HCEC 1CT (cell line): ENCODE results near the gene KCNJ2.

ENCODE experiments used
- DNase-seq: peaks from one replicate; pipeline ENCODE4 v3.0.0-alpha.2; 2017

The KCNJ2 gene

GRCh38 chr17:70206361-70207010 lies 37.2 kb downstream of the KCNJ2 start:
- no peak for DNase-seq

DNA sequence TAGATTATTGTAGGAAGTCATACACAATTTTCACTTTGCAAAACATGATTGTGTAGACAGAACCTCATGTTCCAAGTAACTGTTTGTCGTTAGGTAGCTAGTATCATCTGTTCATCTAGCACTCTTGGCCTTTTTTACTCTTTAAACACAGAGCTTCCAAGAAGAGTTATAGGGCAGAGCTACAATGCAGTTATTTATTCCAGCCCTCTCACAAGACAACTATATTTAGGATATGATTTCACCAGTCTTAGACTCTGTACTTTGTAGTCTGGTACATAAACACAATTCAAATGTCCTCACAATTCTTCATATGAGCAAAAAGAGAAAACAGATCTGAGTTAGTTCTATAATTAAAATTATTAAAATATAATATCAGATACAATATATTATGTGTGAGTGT lies 37.9 kb downstream of the KCNJ2 start:
- no peak for DNase-seq

DNA sequence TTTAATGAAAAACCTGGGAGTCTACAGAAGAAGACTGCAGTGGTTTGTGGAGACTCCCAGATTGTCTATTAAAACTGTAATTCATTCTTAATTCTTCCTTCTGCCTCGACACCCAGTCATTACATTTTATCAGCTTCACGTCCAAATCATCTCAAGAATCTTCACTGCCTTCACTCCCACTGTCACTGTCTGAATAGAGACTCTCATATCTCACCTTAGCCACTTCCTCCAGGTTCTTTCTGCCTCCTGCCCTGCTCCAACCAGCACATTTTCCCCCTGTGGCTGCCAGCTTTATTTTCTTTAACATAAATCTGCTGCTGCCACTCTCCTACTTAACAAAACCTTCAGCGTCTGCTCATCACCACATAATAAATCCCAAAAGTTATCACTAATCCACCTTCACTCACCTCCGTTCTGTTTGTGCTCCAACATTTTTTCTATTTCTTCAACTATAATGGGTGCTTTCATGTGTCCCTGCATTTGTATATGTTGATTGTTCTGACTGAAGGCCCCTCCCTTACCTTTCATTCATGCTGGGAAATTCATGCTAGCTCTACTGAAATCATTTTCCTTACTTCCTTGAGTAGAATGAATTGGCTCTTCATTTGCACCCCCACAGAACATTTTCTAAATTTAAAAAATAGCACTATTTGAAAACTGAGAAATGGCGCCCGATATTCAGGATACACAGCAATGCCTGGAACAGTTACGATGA lies 38.9 kb downstream of the KCNJ2 start:
- no peak for DNase-seq

GRCh38 chr17:70208825-70209555 lies 39.7 kb downstream of the KCNJ2 start:
- no peak for DNase-seq

- DNase-seq, result no peak
Measured at GRCh38 chr17:70215656-70216055, 46.3 kb downstream of the KCNJ2 start.

GRCh38 chr17:70217571-70217970 lies 48.2 kb downstream of the KCNJ2 start:
- DNase-seq, result no peak

DNA sequence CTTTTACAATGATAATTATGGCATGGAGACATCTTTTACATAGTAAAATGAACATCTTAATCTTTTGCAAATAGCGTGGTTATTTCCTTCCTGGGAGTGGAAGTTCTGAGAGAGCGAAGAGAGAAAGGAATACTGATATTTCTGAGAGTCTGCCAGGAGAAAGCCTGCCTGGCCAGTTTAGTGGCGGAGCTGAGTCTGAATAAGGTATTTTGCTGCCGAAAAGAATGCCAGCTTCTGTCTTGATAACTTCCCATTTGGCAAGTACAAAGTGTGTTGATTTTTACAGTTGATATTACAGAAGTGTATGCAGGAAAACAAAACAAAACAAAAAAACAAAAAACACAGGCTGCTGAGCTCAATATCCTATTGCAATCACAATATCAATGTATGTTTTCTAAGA lies 55.9 kb downstream of the KCNJ2 start:
- DNase-seq, result no peak
